Hippocampal formation (tissue), 2 donors: Measurements from ENCODE around the gene SLC18B1.

Source experiments
- DNase-seq, 2 donors: peaks; one replicate each; lab custom pipeline; 2025; lab: John Stamatoyannopoulos, UW

Gene SLC18B1

GRCh38 chr6:132742495-132742894, 55.9 kb downstream of the SLC18B1 start:
- DNase-seq = no peak

- no peak for DNase-seq
Measured at GRCh38 chr6:132741281-132741680, 57.2 kb downstream of the SLC18B1 start.

- no peak for DNase-seq
Measured at GRCh38 chr6:132736239-132736638, 62.2 kb downstream of the SLC18B1 start.

GRCh38 chr6:132734694-132735236, 63.7 kb downstream of the SLC18B1 start:
- DNase-seq = peak in 1 of 2 donors; percentile 2

GRCh38 chr6:132733814-132734213, 64.6 kb downstream of the SLC18B1 start:
- DNase-seq = no peak

- DNase-seq = no peak
Measured at GRCh38 chr6:132733283-132733682, 65.2 kb downstream of the SLC18B1 start.

- no peak for DNase-seq
Measured at GRCh38 chr6:132731086-132731485, 67.4 kb downstream of the SLC18B1 start.

- no peak for DNase-seq
Measured at GRCh38 chr6:132730560-132730959, 67.9 kb downstream of the SLC18B1 start.

- DNase-seq = no peak
Measured at GRCh38 chr6:132728616-132729015, 69.8 kb downstream of the SLC18B1 start.

- no peak for DNase-seq
Measured at GRCh38 chr6:132726608-132726975, 71.8 kb downstream of the SLC18B1 start.

GRCh38 chr6:132725947-132726607, 72.4 kb downstream of the SLC18B1 start:
- no peak for DNase-seq

GRCh38 chr6:132725471-132725870, 73.0 kb downstream of the SLC18B1 start:
- no peak for DNase-seq

- DNase-seq = no peak
Measured at GRCh38 chr6:132719736-132720448, 78.5 kb downstream of the SLC18B1 start.
